ENCODE results near the gene SLC34A1.

DNA sequence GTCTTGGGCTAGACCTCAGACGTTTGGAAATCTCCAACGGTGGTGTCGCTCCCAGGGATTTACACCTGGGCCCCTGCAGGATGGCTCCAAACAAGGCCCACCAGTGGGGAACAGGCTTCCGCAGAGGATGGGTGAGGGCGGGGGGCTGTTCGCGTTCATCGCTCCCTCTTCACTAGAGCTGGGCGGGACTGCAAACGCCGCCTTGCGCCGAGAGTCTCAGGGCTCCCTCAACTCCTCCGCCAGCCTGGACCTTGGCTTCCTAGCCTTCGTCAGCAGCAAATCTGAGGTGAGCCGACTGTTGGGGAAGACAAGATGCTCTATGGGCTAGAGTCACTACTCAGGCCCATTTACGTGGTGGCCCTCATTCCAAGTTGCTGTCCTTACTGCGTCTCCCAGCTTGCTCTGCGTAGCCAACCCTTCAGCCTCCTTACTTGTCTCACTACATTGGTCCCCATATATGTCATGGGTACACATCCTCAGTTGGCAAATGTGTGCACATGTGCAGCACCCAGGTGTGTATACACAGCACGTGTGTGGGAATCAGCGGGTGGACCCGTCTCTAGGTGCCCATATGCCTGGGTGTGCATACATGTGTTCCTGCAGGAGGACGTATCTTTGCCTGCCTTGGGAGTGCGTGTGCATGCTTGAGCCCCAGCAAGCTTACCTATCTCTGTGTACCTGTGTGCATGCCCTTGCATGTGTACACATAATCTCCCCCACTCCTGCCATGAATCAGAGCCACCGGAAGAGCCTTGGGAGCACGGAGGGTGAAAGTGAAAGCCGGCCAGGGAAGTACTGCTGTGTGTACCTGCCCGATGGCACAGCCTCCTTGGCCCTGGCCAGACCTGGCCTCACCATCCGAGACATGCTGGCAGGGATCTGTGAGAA, 16.0 kb upstream of the SLC34A1 start:
- no peak for TF ChIP-seq CTCF (conservative IDR thresholded peaks at IDR 0.05; ENCODE audit: low read depth, low read length)
- TF ChIP-seq FOS (IDR thresholded peaks at IDR 0.05; ENCODE audit: low read depth, low read length): no peak
- TF ChIP-seq SMC3 (IDR thresholded peaks at IDR 0.05; ENCODE audit: low read depth, low read length): no peak
- no peak for TF ChIP-seq POLR2A (IDR thresholded peaks at IDR 0.05; ENCODE audit: low read depth, low read length)
- TF ChIP-seq RCOR1 (IDR thresholded peaks at IDR 0.05; ENCODE audit: insufficient replicate concordance, low read length): no peak
- no peak for TF ChIP-seq MAZ (IDR thresholded peaks at IDR 0.05; ENCODE audit: borderline replicate concordance, low read depth, low read length)
- TF ChIP-seq CEBPB (IDR thresholded peaks at IDR 0.05; ENCODE audit: low read depth, low read length): no peak
- no peak for TF ChIP-seq RFX5 (IDR thresholded peaks at IDR 0.05; ENCODE audit: low read depth, low read length)
- no peak for TF ChIP-seq MXI1 (IDR thresholded peaks at IDR 0.05; ENCODE audit: borderline replicate concordance, low read depth, low read length)
- no peak for TF ChIP-seq RAD21 (IDR thresholded peaks at IDR 0.05; ENCODE audit: low read length)
- TF ChIP-seq NFE2L2 (IDR thresholded peaks at IDR 0.05; ENCODE audit: low read depth, low read length): no peak
- TF ChIP-seq CHD1 (IDR thresholded peaks at IDR 0.05; ENCODE audit: low read depth, low read length): no peak
- no peak for TF ChIP-seq BHLHE40 (IDR thresholded peaks at IDR 0.05; ENCODE audit: low read depth, low read length)

Measured in IMR-90 (cell line).